HTR-8/SVneo (cell line): Measurements from ENCODE around the gene C14orf132.

Source experiments
- DNase-seq: peaks from one replicate; pipeline ENCODE4 v3.0.0; 2011; ENCODE audit warnings: low spot score, mixed read lengths; ENCODE audit not compliant: insufficient read length
- FAIRE-seq: peaks from 2 replicates; lab custom pipeline; 2011; peaks lifted over from hg19 to GRCh38; lab: Jason Lieb, UNC

Gene C14orf132

GRCh38 chr14:96080571-96080970 is 41.4 kb downstream of the C14orf132 start:
- FAIRE-seq (no peak), DNase-seq (no peak)

- FAIRE-seq = no peak
- DNase-seq = no peak
These were observed 42.1 kb downstream of the C14orf132 start for GRCh38 chr14:96081224-96081623.

GRCh38 chr14:96081767-96082400 is 42.7 kb downstream of the C14orf132 start:
- DNase-seq (no peak), FAIRE-seq (no peak)

GRCh38 chr14:96082420-96083300 is 43.5 kb downstream of the C14orf132 start:
- no peak for DNase-seq
- no peak for FAIRE-seq

- FAIRE-seq (no peak), DNase-seq (no peak)
These were observed 44.6 kb downstream of the C14orf132 start for GRCh38 chr14:96083667-96084320.

- FAIRE-seq = no peak
- DNase-seq = no peak
These were observed 45.6 kb downstream of the C14orf132 start for GRCh38 chr14:96084796-96085195.

GRCh38 chr14:96085369-96085768 is 46.2 kb downstream of the C14orf132 start:
- no peak for FAIRE-seq
- DNase-seq = no peak

GRCh38 chr14:96086032-96086431 is 46.9 kb downstream of the C14orf132 start:
- no peak for FAIRE-seq

GRCh38 chr14:96086574-96087077 is 47.5 kb downstream of the C14orf132 start:
- DNase-seq = no peak
- FAIRE-seq = no peak

More at GRCh38 chr14:96086032-96086431, 46.9 kb downstream of the C14orf132 start:
- DNase-seq = peak; percentile 80

GRCh38 chr14:96088074-96088473 is 48.9 kb downstream of the C14orf132 start:
- FAIRE-seq (no peak), DNase-seq (no peak)

- no peak for DNase-seq
- no peak for FAIRE-seq
These were observed 49.3 kb downstream of the C14orf132 start for GRCh38 chr14:96088481-96088880.

GRCh38 chr14:96088911-96089310 is 49.7 kb downstream of the C14orf132 start:
- no peak for FAIRE-seq
- no peak for DNase-seq

GRCh38 chr14:96089401-96089800 is 50.2 kb downstream of the C14orf132 start:
- DNase-seq = no peak
- FAIRE-seq = no peak

GRCh38 chr14:96090441-96091148 is 51.4 kb downstream of the C14orf132 start:
- DNase-seq (no peak), FAIRE-seq (no peak)

- FAIRE-seq (no peak), DNase-seq (no peak)
These were observed 52.1 kb downstream of the C14orf132 start for GRCh38 chr14:96091149-96091693.

GRCh38 chr14:96091941-96092411 is 52.8 kb downstream of the C14orf132 start:
- DNase-seq = no peak

GRCh38 chr14:96092936-96093335 is 53.8 kb downstream of the C14orf132 start:
- FAIRE-seq = no peak
- DNase-seq = no peak

More at GRCh38 chr14:96091941-96092411, 52.8 kb downstream of the C14orf132 start:
- no peak for FAIRE-seq

GRCh38 chr14:96094211-96094610 is 55.0 kb downstream of the C14orf132 start:
- FAIRE-seq (no peak), DNase-seq (no peak)

- no peak for DNase-seq
- no peak for FAIRE-seq
These were observed 55.5 kb downstream of the C14orf132 start for GRCh38 chr14:96094656-96095055.

- no peak for FAIRE-seq
- DNase-seq = no peak
These were observed 55.9 kb downstream of the C14orf132 start for GRCh38 chr14:96095058-96095457.
